IMR-90 (cell line): Measurements from ENCODE around the gene RUBCN. TPM values are rescaled to one million over a fixed set of nuclear protein-coding genes. Genes with fewer than 3 reads are reported as not detected.

Experiments
- ATAC-seq: fragments of 200-7000 bp; cut with Tn5 transposase; 2 replicates; pipeline ENCODE4 v1.9.1; 2020; ENCODE audit warnings: low read depth, mild to moderate bottlenecking, moderate library complexity
- BruUV-seq: library from RNA; stranded (reverse); fragments of 400-500 nt; replicated peaks from 2 replicates; lab custom pipeline; 2021; lab: Mats Ljungman, UMichigan
- CTCF ChIA-PET: fragments of 300-600 bp; formaldehyde crosslinking; extraction: SDS; loops from one replicate; lab custom pipeline; 2021; ENCODE audit warnings: antibody characterized with exemption; lab: Yijun Ruan, JAX
- POLR2A ChIA-PET: fragments of 300-600 bp; sonication (Branson Sonifier 250); formaldehyde crosslinking; loops from one replicate; lab custom pipeline; 2022; ENCODE audit warnings: antibody characterized with exemption; ENCODE audit not compliant: unreplicated experiment; lab: Charles Lee
- DNase-seq: peaks from one replicate; pipeline ENCODE4 v3.0.0; 2013
- H2AFZ ChIP-seq: replicated peaks from 2 replicates; pipeline ENCODE3; 2013; ENCODE audit warnings: low read length, mild to moderate bottlenecking; ENCODE audit not compliant: poor library complexity
- H2AK5ac ChIP-seq: 2 replicates; pipeline ENCODE4 v1.6.1; 2013; ENCODE audit warnings: low read depth, low read length, inconsistent platforms
- H2AK9ac ChIP-seq: replicated peaks from 2 replicates; pipeline ENCODE3; 2013; ENCODE audit warnings: mild to moderate bottlenecking, low read depth, low read length, moderate library complexity; ENCODE audit not compliant: poor library complexity
- H2BK120ac ChIP-seq: 2 replicates; pipeline ENCODE4 v1.6.1; 2013; ENCODE audit warnings: low read depth, low read length, inconsistent platforms
- H2BK15ac ChIP-seq: 3 replicates; pipeline ENCODE4 v1.6.1; 2013; ENCODE audit warnings: low read depth, low read length, inconsistent platforms
- H2BK20ac ChIP-seq: 2 replicates; pipeline ENCODE4 v1.6.1; 2013; ENCODE audit warnings: low read depth, mild to moderate bottlenecking, inconsistent platforms, low read length, moderate library complexity
- H2BK5ac ChIP-seq: 2 replicates; pipeline ENCODE4 v1.6.1; 2013; ENCODE audit warnings: mild to moderate bottlenecking, low read depth, low read length, inconsistent platforms; ENCODE audit not compliant: poor library complexity, severe bottlenecking
- H3K14ac ChIP-seq: replicated peaks from 2 replicates; pipeline ENCODE4 v1.6.1; 2013; ENCODE audit warnings: low read depth, low read length, inconsistent platforms
- H3K18ac ChIP-seq: 2 replicates; pipeline ENCODE4 v1.6.1; 2013; ENCODE audit warnings: low read depth, low read length, control low read depth
- H3K23ac ChIP-seq: 2 replicates; pipeline ENCODE4 v1.6.1; 2013; ENCODE audit warnings: low read depth, low read length, inconsistent platforms
- H3K27ac ChIP-seq: 2 replicates; pipeline ENCODE4 v1.5.1; 2013; ENCODE audit warnings: mild to moderate bottlenecking, control low read depth, low read length; ENCODE audit not compliant: insufficient read depth
- H3K27me3 ChIP-seq: 2 replicates; pipeline ENCODE4 v1.6.1; 2013; ENCODE audit warnings: low read length; ENCODE audit not compliant: control insufficient read depth, insufficient read depth
- H3K36me3 ChIP-seq: 2 replicates; pipeline ENCODE4 v1.6.1; 2013; ENCODE audit warnings: low read length, mixed read lengths; ENCODE audit not compliant: control insufficient read depth, insufficient read depth
- H3K4ac ChIP-seq: 2 replicates; pipeline ENCODE4 v1.6.1; 2013; ENCODE audit warnings: low read depth, low read length, inconsistent platforms
- H3K4me1 ChIP-seq: 2 replicates; pipeline ENCODE4 v1.6.1; 2013; ENCODE audit warnings: low read length, mixed read lengths; ENCODE audit not compliant: control insufficient read depth, insufficient read depth
- H3K4me2 ChIP-seq: 2 replicates; pipeline ENCODE4 v1.6.1; 2013; ENCODE audit warnings: low read depth, mild to moderate bottlenecking, control low read depth, low read length, moderate library complexity
- H3K4me3 ChIP-seq: 2 replicates; pipeline ENCODE4 v1.5.1; 2013; ENCODE audit warnings: low read depth, mild to moderate bottlenecking, control low read depth, low read length, moderate library complexity; ENCODE audit not compliant: insufficient read depth
- H3K56ac ChIP-seq: 2 replicates; pipeline ENCODE4 v1.6.1; 2013; ENCODE audit warnings: low read length, inconsistent platforms; ENCODE audit not compliant: insufficient read depth; ENCODE audit errors: extremely low read depth
- H3K79me1 ChIP-seq, 2 experiments: 2 replicates each; pipeline ENCODE4 v1.6.1; 2013; ENCODE audit warnings: low read length in 2 of 2, inconsistent platforms in 1 of 2, low read depth in 1 of 2
- H3K9ac ChIP-seq: 2 replicates; pipeline ENCODE4 v1.6.1; 2013; ENCODE audit warnings: low read depth, low read length, control low read depth
- H3K9me1 ChIP-seq: 2 replicates; pipeline ENCODE4 v1.6.1; 2013; ENCODE audit warnings: low read length, inconsistent platforms; ENCODE audit not compliant: insufficient read depth
- H3K9me3 ChIP-seq: 2 replicates; pipeline ENCODE4 v1.6.1; 2013; ENCODE audit warnings: low read length; ENCODE audit not compliant: control insufficient read depth, insufficient read depth
- H4K20me1 ChIP-seq: 2 replicates; pipeline ENCODE4 v1.6.1; 2013; ENCODE audit warnings: low read length, inconsistent platforms; ENCODE audit not compliant: insufficient read depth
- H4K5ac ChIP-seq: 2 replicates; pipeline ENCODE4 v1.6.1; 2013; ENCODE audit warnings: mild to moderate bottlenecking, low read depth, low read length, control low read depth
- H4K8ac ChIP-seq, 2 experiments: 2 replicates each; pipeline ENCODE4 v1.6.1; 2013; ENCODE audit warnings: low read depth in 2 of 2, low read length in 2 of 2, control low read depth in 1 of 2, inconsistent platforms in 1 of 2
- H4K91ac ChIP-seq: 2 replicates; pipeline ENCODE4 v1.6.1; 2013; ENCODE audit warnings: low read depth, low read length, inconsistent platforms; ENCODE audit not compliant: insufficient read depth
- CEBPB ChIP-seq: IDR thresholded peaks from 2 replicates; pipeline ENCODE4 v1.6.1; 2012; ENCODE audit warnings: low read depth, low read length, improper control_type of control experiment
- CHD1 ChIP-seq: IDR thresholded peaks from 2 replicates; pipeline ENCODE4 v1.6.1; 2012; ENCODE audit warnings: low read depth, low read length, improper control_type of control experiment
- MAZ ChIP-seq: IDR thresholded peaks from 2 replicates; pipeline ENCODE4 v1.6.1; 2012; ENCODE audit warnings: low read depth, mild to moderate bottlenecking, low read length, improper control_type of control experiment, moderate library complexity, borderline replicate concordance
- RCOR1 ChIP-seq: IDR thresholded peaks from 2 replicates; pipeline ENCODE4 v1.6.1; 2012; ENCODE audit warnings: mild to moderate bottlenecking, low read length, improper control_type of control experiment; ENCODE audit not compliant: insufficient replicate concordance
- WGBS, 2 experiments: methylation state at CpG; one replicate each; pipeline versions ENCODE4 v1.1.5 to v1.1.7; 2013; ENCODE audit warnings: missing lambda C conversion rate in 2 of 2; ENCODE audit not compliant: insufficient read length in 1 of 2; ENCODE audit errors: extremely low coverage in 2 of 2; 5-methylcytosine and 5-hydroxymethylcytosine counted together
- dilution Hi-C: fragments of 300-500 bp; cut with HindIII; formaldehyde crosslinking; loops from one replicate; pipeline ENCODE4 v1.14.3; 2018; ENCODE audit warnings: low sequenced_read_pairs; ENCODE audit not compliant: unreplicated experiment
- in situ Hi-C: fragments of 300-500 bp; cut with MboI; formaldehyde crosslinking; loops from 3 replicates; pipeline ENCODE4 v1.14.3; 2019; ENCODE audit warnings: low sequenced_read_pairs, inconsistent platforms, mixed read lengths
- intact Hi-C: fragments of 100-400 bp; cut with micrococcal nuclease; formaldehyde crosslinking; loops from 2 replicates; pipeline ENCODE4 v1.10.0; 2022
- polyA plus RNA-seq, 3 experiments: library from polyadenylated mRNA; depleted of rRNA; stranded (reverse); fragments of >200 nt; gene quantifications; 2 replicates each; pipeline ENCODE4 v1.2.3, GENCODE V29; 2012; ENCODE audit warnings: low replicate concordance in 1 of 3
- total RNA-seq: library from RNA; depleted of rRNA; stranded (reverse); fragments of >200 nt; gene quantifications from 2 replicates; pipeline ENCODE4 v1.2.3, GENCODE V29; 2012

RUBCN gene
- total and polyA plus RNA-seq, 2 of the 4 experiments (the other 2 are of a cell fraction) = 10.8 to 12.6 TPM

DNA sequence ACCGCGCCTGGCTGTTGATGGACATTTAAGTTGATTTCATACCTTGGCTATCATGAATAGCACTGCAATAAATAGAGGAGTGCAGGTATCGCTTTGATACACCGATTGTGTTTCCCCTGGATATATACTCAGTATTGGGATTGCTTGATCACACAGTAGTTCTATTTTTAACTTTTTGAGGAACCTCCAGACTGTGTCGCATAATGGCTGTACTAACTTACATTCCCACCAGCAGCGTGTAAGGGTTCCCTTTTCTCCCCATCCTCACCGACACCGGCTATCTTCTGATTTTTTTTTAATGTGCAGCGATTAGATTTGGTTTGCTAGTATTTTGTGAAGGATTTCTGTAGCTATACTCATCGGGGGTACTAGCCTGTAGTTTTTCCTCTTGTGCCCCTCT, 16.0 kb downstream of the RUBCN start:
- no peak overlapping the region for H2BK20ac ChIP-seq
- no peak overlapping the region for H2BK5ac ChIP-seq
- no peak overlapping the region for H3K4ac ChIP-seq
- no peak for DNase-seq
- H4K91ac ChIP-seq = no peak overlapping the region
- no peak overlapping the region for H2BK120ac ChIP-seq
- H2AK9ac ChIP-seq = no peak overlapping the region
- H4K8ac ChIP-seq = no peak overlapping the region
- no peak overlapping the region for H3K27ac ChIP-seq
- no peak overlapping the region for H3K18ac ChIP-seq
- H3K9me1 ChIP-seq = peaks cover 3% of the 10 kb centered on the region
- TF ChIP-seq CHD1 (no peak), CEBPB (no peak), MAZ (no peak), RCOR1 (no peak)
- H3K4me3 ChIP-seq = no peak overlapping the region
- H3K14ac ChIP-seq = no peak overlapping the region
- peaks cover 16 to 56% of the 10 kb centered on the region in 2 experiments for H3K79me1 ChIP-seq
- ATAC-seq = no peak
- no peak overlapping the region for H2AFZ ChIP-seq
- H3K9me3 ChIP-seq = peaks cover 2% of the 10 kb centered on the region; the same call in 1 of the 2 replicates
- no peak overlapping the region for H3K4me2 ChIP-seq
- no peak overlapping the region for H4K5ac ChIP-seq
- no peak overlapping the region for H3K23ac ChIP-seq
- dilution Hi-C loops (no loop called here), intact Hi-C loops (no loop called here), in situ Hi-C loops (no loop called here)
- H3K4me1 ChIP-seq = no peaks in the 10 kb centered on the region
- no peaks in the 10 kb centered on the region for H4K20me1 ChIP-seq
- no peak overlapping the region for H3K56ac ChIP-seq
- H2AK5ac ChIP-seq = no peak overlapping the region
- POLR2A ChIA-PET = no interaction called here
- BruUV-seq = no TSS peak
- 93% methylated on average over 2 of the region's 10 CpGs; no CpG with 5 or more reads in 1 of the 2 experiments for WGBS, 2 experiments
- 0 out of 2 replicates have a peak, but pooled peaks cover 1% of the 10 kb centered on the region for H3K36me3 ChIP-seq
- no peak overlapping the region for H2BK15ac ChIP-seq
- H3K9ac ChIP-seq = no peak overlapping the region
- H3K27me3 ChIP-seq = no peaks in the 10 kb centered on the region
- CTCF ChIA-PET = no interaction called here
